ENCODE data around the gene CA10. TPM values are rescaled to one million over a fixed set of nuclear protein-coding genes. Genes with fewer than 3 reads are reported as not detected.

Gene CA10
- total RNA-seq, 6 experiments from 2014 or later: not detected

DNA sequence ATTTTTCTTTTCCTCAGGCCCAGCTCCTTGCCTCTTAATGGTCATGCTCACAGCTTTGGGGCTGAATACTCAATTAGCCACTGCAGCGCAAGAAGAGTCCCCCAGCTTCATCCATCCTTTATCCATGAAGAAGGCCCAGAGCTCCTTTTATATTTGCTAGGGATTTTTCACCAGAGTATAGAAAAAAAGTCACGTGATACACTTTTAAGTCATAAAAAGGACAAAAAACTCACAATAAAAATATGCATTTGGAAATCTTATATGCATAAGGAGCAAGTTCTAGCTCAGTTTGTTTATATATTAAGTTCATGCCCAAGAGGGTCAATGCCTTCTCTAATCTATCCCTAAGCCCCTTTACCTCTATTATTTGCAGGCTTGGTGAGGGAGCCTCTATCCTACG is 254.1 kb downstream of the CA10 start:
- WGBS (ENCODE audit: insufficient coverage, low coverage, low lambda C conversion rate, missing lambda C conversion rate): 45% methylated on average over 3 of the region's 3 CpGs
- Histone ChIP-seq H3K36me3 (no peaks in the 10 kb centered on the region), H3K9me3 (no peaks in the 10 kb centered on the region), H3K4me1 (no peaks in the 10 kb centered on the region), H3K27me3 (no peaks in the 10 kb centered on the region), H3K4me3 (no peak overlapping the region), H3K27ac (no peak overlapping the region)
- DNase-seq (no peak), ATAC-seq (no peak)
- no peak for TF ChIP-seq POLR2A (IDR thresholded peaks at IDR 0.05)
- intact Hi-C loops (cut with DNase I): no loop called here

DNA sequence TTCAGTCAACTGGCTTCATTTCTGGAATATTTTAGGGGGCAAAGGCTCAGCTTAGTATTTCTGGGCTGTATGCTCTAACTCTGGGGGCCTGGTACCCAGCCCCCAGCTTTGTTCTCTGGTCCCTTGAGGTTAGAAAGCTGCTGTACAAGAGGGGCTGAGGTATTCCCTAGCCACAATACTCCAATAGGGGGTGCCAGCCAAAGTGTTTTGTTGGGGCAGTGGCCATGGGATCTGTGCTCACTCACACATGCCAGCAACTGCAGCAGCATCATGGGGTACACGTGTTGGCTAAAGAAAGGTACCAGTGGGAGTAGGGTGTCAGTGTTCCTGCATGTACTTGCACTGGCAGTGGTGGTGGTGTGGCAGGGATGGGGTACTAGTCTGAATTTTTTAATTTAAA is 257.3 kb downstream of the CA10 start:
- DNase-seq (no peak), ATAC-seq (no peak)
- intact Hi-C loops (cut with DNase I): no loop called here
- no peaks in the 10 kb centered on the region for H3K4me1 ChIP-seq
- H3K4me3 ChIP-seq: no peak overlapping the region
- no peaks in the 10 kb centered on the region for H3K9me3 ChIP-seq
- H3K36me3 ChIP-seq: no peaks in the 10 kb centered on the region
- 0% methylated on average over 1 of the region's 1 CpG for WGBS (ENCODE audit: insufficient coverage, low coverage, low lambda C conversion rate, missing lambda C conversion rate)
- no peak overlapping the region for H3K27ac ChIP-seq
- no peaks in the 10 kb centered on the region for H3K27me3 ChIP-seq
- no peak for TF ChIP-seq POLR2A (IDR thresholded peaks at IDR 0.05)
- TF ChIP-seq CTCF (IDR thresholded peaks at IDR 0.05): no peak

DNA sequence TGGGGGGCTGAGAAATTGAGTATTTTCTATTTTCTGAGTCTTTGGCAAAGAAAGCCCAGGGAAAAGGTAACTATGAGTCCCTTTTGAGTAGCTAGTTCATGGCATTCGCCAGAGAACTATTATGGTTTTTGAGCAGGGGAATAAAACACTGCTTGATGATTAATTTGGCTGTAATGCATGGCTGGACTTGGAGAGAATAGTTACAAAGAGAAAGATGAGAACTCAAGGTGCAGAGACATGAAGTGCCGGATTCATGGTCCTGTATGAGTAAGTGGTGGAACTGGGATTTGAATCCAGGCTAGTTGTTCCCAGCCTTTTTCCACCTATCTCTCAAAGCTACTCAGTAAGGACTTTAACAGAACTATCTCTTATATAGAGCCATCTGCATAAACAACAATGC is 266.6 kb downstream of the CA10 start:
- H3K9me3 ChIP-seq: no peaks in the 10 kb centered on the region
- no peaks in the 10 kb centered on the region for H3K36me3 ChIP-seq
- H3K27ac ChIP-seq: no peak overlapping the region
- ATAC-seq: no peak
- no peaks in the 10 kb centered on the region for H3K4me1 ChIP-seq
- no peak for TF ChIP-seq CTCF (IDR thresholded peaks at IDR 0.05)
- TF ChIP-seq POLR2A (IDR thresholded peaks at IDR 0.05): no peak
- DNase-seq: no peak
- 65% methylated on average over 2 of the region's 2 CpGs for WGBS (ENCODE audit: insufficient coverage, low coverage, low lambda C conversion rate, missing lambda C conversion rate)
- intact Hi-C loops (cut with DNase I): no loop called here
- no peak overlapping the region for H3K4me3 ChIP-seq
- no peaks in the 10 kb centered on the region for H3K27me3 ChIP-seq

- intact Hi-C loops (cut with DNase I): no loop called here
- Histone ChIP-seq H3K4me3 (no peak overlapping the region), H3K9me3 (no peaks in the 10 kb centered on the region), H3K4me1 (no peaks in the 10 kb centered on the region), H3K36me3 (no peaks in the 10 kb centered on the region), H3K27ac (no peak overlapping the region), H3K27me3 (no peaks in the 10 kb centered on the region)
- WGBS (ENCODE audit: insufficient coverage, low coverage, low lambda C conversion rate, missing lambda C conversion rate): 82% methylated on average over 1 of the region's 1 CpG
- ATAC-seq: no peak
- TF ChIP-seq POLR2A (IDR thresholded peaks at IDR 0.05) (no peak), CTCF (IDR thresholded peaks at IDR 0.05) (no peak)
- DNase-seq: no peak
These were observed 267.8 kb downstream of the CA10 start for GRCh38 chr17:51890710-51891109.

DNA sequence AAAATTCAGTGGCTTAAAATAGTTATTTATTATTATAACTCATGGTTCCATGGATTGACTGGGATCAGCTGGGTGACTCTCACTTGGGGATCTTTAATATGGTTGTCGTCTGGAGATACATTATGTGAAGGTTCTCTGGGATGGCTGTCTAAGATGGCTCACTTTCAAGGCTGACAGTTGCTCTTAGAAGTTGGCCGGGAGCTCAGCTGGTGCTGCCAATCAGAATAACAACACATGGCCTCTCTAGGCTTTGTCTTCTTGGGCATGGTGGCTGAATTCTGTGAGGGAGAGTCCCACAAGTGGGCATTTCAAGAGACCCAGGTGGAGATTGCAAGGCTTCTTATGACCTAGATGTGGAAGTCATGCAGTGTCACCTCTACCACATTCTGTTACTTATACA is 269.7 kb downstream of the CA10 start:
- Histone ChIP-seq H3K36me3 (no peaks in the 10 kb centered on the region), H3K27me3 (no peaks in the 10 kb centered on the region), H3K27ac (no peak overlapping the region), H3K4me3 (no peak overlapping the region), H3K9me3 (no peaks in the 10 kb centered on the region), H3K4me1 (no peaks in the 10 kb centered on the region)
- intact Hi-C loops (cut with DNase I): no loop called here
- ATAC-seq (no peak), DNase-seq (no peak)
- WGBS (ENCODE audit: insufficient coverage, low coverage, low lambda C conversion rate, missing lambda C conversion rate): 41% methylated on average over 2 of the region's 2 CpGs
- TF ChIP-seq POLR2A (IDR thresholded peaks at IDR 0.05): no peak
- no peak for TF ChIP-seq CTCF (IDR thresholded peaks at IDR 0.05)

All from right lobe of liver (tissue), 6 donors.